GM13976 (cell line): ENCODE data around the gene CCL17.
A peak's percentile ranks its signal among the peaks of the same experiment; 100 is the strongest.

Experiments
- DNase-seq: peaks from one replicate; pipeline ENCODE4 v3.0.0; 2012; ENCODE audit warnings: low spot score
- in situ Hi-C: fragments of 300-500 bp; cut with MboI; formaldehyde crosslinking; loops from one replicate; pipeline ENCODE4 v1.12.0; 2022; ENCODE audit warnings: low sequenced_read_pairs, mixed read lengths, inconsistent platforms; ENCODE audit not compliant: unreplicated experiment
- TF ChIP-seq, protein P1 (sequence below): IDR thresholded peaks from 2 replicates; pipeline ENCODE4 v1.5.1; 2012; ENCODE audit warnings: borderline replicate concordance, mild to moderate bottlenecking; ENCODE audit not compliant: insufficient read depth; ENCODE audit errors: extremely low read depth, missing control alignments, control extremely low read depth

The CCL17 gene

GRCh38 chr16:57360321-57360935 lies 44.1 kb upstream of the CCL17 start:
- in situ Hi-C loops: no loop called here
- no peak for DNase-seq
- TF ChIP-seq, protein P1, sequence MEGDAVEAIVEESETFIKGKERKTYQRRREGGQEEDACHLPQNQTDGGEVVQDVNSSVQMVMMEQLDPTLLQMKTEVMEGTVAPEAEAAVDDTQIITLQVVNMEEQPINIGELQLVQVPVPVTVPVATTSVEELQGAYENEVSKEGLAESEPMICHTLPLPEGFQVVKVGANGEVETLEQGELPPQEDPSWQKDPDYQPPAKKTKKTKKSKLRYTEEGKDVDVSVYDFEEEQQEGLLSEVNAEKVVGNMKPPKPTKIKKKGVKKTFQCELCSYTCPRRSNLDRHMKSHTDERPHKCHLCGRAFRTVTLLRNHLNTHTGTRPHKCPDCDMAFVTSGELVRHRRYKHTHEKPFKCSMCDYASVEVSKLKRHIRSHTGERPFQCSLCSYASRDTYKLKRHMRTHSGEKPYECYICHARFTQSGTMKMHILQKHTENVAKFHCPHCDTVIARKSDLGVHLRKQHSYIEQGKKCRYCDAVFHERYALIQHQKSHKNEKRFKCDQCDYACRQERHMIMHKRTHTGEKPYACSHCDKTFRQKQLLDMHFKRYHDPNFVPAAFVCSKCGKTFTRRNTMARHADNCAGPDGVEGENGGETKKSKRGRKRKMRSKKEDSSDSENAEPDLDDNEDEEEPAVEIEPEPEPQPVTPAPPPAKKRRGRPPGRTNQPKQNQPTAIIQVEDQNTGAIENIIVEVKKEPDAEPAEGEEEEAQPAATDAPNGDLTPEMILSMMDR: no peak

- in situ Hi-C loops: no loop called here
- TF ChIP-seq, protein P1: no peak
- DNase-seq: no peak
These were observed 43.2 kb upstream of the CCL17 start for GRCh38 chr16:57361404-57361803.

DNA sequence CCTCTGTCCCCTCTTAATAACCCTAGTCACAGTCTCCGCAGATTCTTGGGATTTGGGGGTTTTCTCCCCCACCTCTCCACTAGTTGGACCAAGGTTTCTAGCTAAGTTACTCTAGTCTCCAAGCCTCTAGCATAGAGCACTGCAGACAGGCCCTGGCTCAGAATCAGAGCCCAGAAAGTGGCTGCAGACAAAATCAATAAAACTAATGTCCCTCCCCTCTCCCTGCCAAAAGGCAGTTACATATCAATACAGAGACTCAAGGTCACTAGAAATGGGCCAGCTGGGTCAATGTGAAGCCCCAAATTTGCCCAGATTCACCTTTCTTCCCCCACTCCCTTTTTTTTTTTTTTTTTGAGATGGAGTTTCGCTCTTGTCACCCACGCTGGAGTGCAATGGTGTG lies 40.4 kb upstream of the CCL17 start:
- TF ChIP-seq, protein P1: no peak
- in situ Hi-C loops: no loop called here
- no peak for DNase-seq

GRCh38 chr16:57366544-57367040 lies 38.0 kb upstream of the CCL17 start:
- DNase-seq: peak; percentile 40
- in situ Hi-C loops: no loop called here
- TF ChIP-seq, protein P1: no peak

- no peak for DNase-seq
- TF ChIP-seq, protein P1: no peak
- in situ Hi-C loops: no loop called here
These were observed 37.3 kb upstream of the CCL17 start for GRCh38 chr16:57367116-57367752.

- in situ Hi-C loops: no loop called here
- no peak for DNase-seq
- TF ChIP-seq, protein P1: no peak
These were observed 32.8 kb upstream of the CCL17 start for GRCh38 chr16:57371494-57372371.
